HUDEP-2 (cell line): ENCODE results near the gene GRM2.
"Not testable (repeated sequence)": the region's sequence is repeated elsewhere in the genome, so short reads cannot be mapped to it uniquely, and the experiment has no call there.

Experiments used
- DNase-seq, 76 experiments: peaks; one replicate each; lab custom pipeline; 2025; ENCODE audit not compliant: unreplicated experiment in 76 of 76; lab: John Stamatoyannopoulos, UW

GRM2 gene

GRCh38 chr3:51719410-51720025 is 12.7 kb downstream of the GRM2 start:
- DNase-seq = no peak

GRCh38 chr3:51720292-51721061 is 13.6 kb downstream of the GRM2 start:
- DNase-seq = no peak

GRCh38 chr3:51721062-51721745 is 14.3 kb downstream of the GRM2 start:
- DNase-seq = no peak

GRCh38 chr3:51722362-51722761 is 15.5 kb downstream of the GRM2 start:
- DNase-seq = peak in 2 of 76 experiments; percentile 5 to 8

- DNase-seq = no peak
Observed at GRCh38 chr3:51727500-51727899, 20.6 kb downstream of the GRM2 start.

GRCh38 chr3:51729042-51729633 is 22.3 kb downstream of the GRM2 start:
- no peak for DNase-seq

GRCh38 chr3:51733859-51734571 is 27.1 kb downstream of the GRM2 start:
- no peak for DNase-seq

GRCh38 chr3:51734572-51734907 is 27.7 kb downstream of the GRM2 start:
- no peak for DNase-seq

GRCh38 chr3:51735039-51735438 is 28.2 kb downstream of the GRM2 start:
- no peak for DNase-seq

GRCh38 chr3:51735950-51736349 is 29.1 kb downstream of the GRM2 start:
- no peak for DNase-seq

GRCh38 chr3:51739110-51739509 is 32.2 kb downstream of the GRM2 start:
- DNase-seq = no peak

GRCh38 chr3:51742320-51742719 is 35.5 kb downstream of the GRM2 start:
- not testable (repeated sequence) for DNase-seq

GRCh38 chr3:51742978-51743377 is 36.1 kb downstream of the GRM2 start:
- peak in 1 of 76 experiments; percentile 2 for DNase-seq

GRCh38 chr3:51747840-51748239 is 41.0 kb downstream of the GRM2 start:
- DNase-seq = no peak

GRCh38 chr3:51748327-51748726 is 41.5 kb downstream of the GRM2 start:
- DNase-seq = no peak

- DNase-seq = no peak
Observed at GRCh38 chr3:51750878-51751277, 44.0 kb downstream of the GRM2 start.

GRCh38 chr3:51751287-51751686 is 44.4 kb downstream of the GRM2 start:
- DNase-seq = no peak

- DNase-seq = not testable (repeated sequence)
Observed at GRCh38 chr3:51753763-51754750, 47.2 kb downstream of the GRM2 start.

- DNase-seq = no peak
Observed at GRCh38 chr3:51759203-51759602, 52.3 kb downstream of the GRM2 start.
